Adipocyte (in vitro differentiated cells): Measurements from ENCODE around the gene RGS12.
"Not testable (repeated sequence)": the region's sequence is repeated elsewhere in the genome, so short reads cannot be mapped to it uniquely, and the experiment has no call there.

Experiments used
- DNase-seq: peaks from one replicate; pipeline ENCODE4 v3.0.0-alpha.2; 2015; ENCODE audit warnings: low read depth
- H3K27me3 ChIP-seq: replicated peaks from 2 replicates; pipeline ENCODE4 v1.7.0; 2013; ENCODE audit warnings: mild to moderate bottlenecking, low read length, moderate library complexity; ENCODE audit not compliant: control insufficient read depth, insufficient read depth
- H3K36me3 ChIP-seq: 2 replicates; pipeline ENCODE4 v1.7.0; 2013; ENCODE audit warnings: low read length, mild to moderate bottlenecking, moderate library complexity; ENCODE audit not compliant: control insufficient read depth, insufficient read depth, severe bottlenecking
- H3K4me1 ChIP-seq: 2 replicates; pipeline ENCODE4 v1.7.0; 2013; ENCODE audit warnings: mild to moderate bottlenecking, low read length, moderate library complexity; ENCODE audit not compliant: control insufficient read depth, insufficient read depth
- H3K4me3 ChIP-seq: 2 replicates; pipeline ENCODE4 v1.7.0; 2013; ENCODE audit warnings: mild to moderate bottlenecking, low read length, moderate library complexity
- H3K9ac ChIP-seq: 2 replicates; pipeline ENCODE4 v1.7.0; 2013; ENCODE audit warnings: mild to moderate bottlenecking, low read length, moderate library complexity
- H3K9me3 ChIP-seq: 2 replicates; pipeline ENCODE4 v1.7.0; 2013; ENCODE audit warnings: mild to moderate bottlenecking, low read length, moderate library complexity; ENCODE audit not compliant: control insufficient read depth

RGS12 gene

GRCh38 chr4:3293401-3294391 is 875 bp downstream of the RGS12 start:
- Histone ChIP-seq H3K9me3 (no peaks in the 10 kb centered on the region), H3K27me3 (peaks cover 5% of the 10 kb centered on the region), H3K9ac (peak overlapping the region; percentile 95), H3K4me1 (peaks cover 12% of the 10 kb centered on the region), H3K4me3 (peak overlapping the region; percentile 88), H3K36me3 (no peaks in the 10 kb centered on the region)
- DNase-seq: peak; percentile 14

- Histone ChIP-seq H3K4me3 (peak overlapping the region; percentile 88), H3K9me3 (no peaks in the 10 kb centered on the region), H3K36me3 (no peaks in the 10 kb centered on the region), H3K27me3 (no peaks in the 10 kb centered on the region), H3K9ac (peak overlapping the region; percentile 95), H3K4me1 (peaks cover 17% of the 10 kb centered on the region)
- DNase-seq: no peak
Measured at GRCh38 chr4:3294401-3295241, 1.8 kb downstream of the RGS12 start.

- no peaks in the 10 kb centered on the region for H3K27me3 ChIP-seq
- H3K9ac ChIP-seq: no peak overlapping the region
- DNase-seq: no peak
- H3K4me3 ChIP-seq: no peak overlapping the region
- no peaks in the 10 kb centered on the region for H3K36me3 ChIP-seq
- H3K9me3 ChIP-seq: no peaks in the 10 kb centered on the region
- peaks cover 17% of the 10 kb centered on the region for H3K4me1 ChIP-seq
Measured at GRCh38 chr4:3295837-3296624, 3.2 kb downstream of the RGS12 start.

- no peak overlapping the region for H3K9ac ChIP-seq
- H3K4me3 ChIP-seq: no peak overlapping the region
- peaks cover 13% of the 10 kb centered on the region for H3K4me1 ChIP-seq
- no peaks in the 10 kb centered on the region for H3K27me3 ChIP-seq
- H3K36me3 ChIP-seq: no peaks in the 10 kb centered on the region
- H3K9me3 ChIP-seq: no peaks in the 10 kb centered on the region
- no peak for DNase-seq
Measured at GRCh38 chr4:3296651-3297050, 3.8 kb downstream of the RGS12 start.

- Histone ChIP-seq H3K27me3 (no peaks in the 10 kb centered on the region), H3K4me3 (no peak overlapping the region), H3K4me1 (peaks cover 11% of the 10 kb centered on the region), H3K9me3 (no peaks in the 10 kb centered on the region), H3K36me3 (no peaks in the 10 kb centered on the region), H3K9ac (no peak overlapping the region)
- no peak for DNase-seq
Measured at GRCh38 chr4:3297066-3297859, 4.4 kb downstream of the RGS12 start.

GRCh38 chr4:3299122-3299975 is 6.5 kb downstream of the RGS12 start:
- no peak for DNase-seq
- no peaks in the 10 kb centered on the region for H3K27me3 ChIP-seq
- no peak overlapping the region for H3K4me3 ChIP-seq
- no peaks in the 10 kb centered on the region for H3K9me3 ChIP-seq
- peaks cover 5% of the 10 kb centered on the region for H3K4me1 ChIP-seq
- H3K9ac ChIP-seq: no peak overlapping the region
- H3K36me3 ChIP-seq: no peaks in the 10 kb centered on the region

- Histone ChIP-seq H3K4me1 (peaks cover 13% of the 10 kb centered on the region), H3K9ac (no peak overlapping the region), H3K27me3 (no peaks in the 10 kb centered on the region), H3K36me3 (no peaks in the 10 kb centered on the region), H3K9me3 (no peaks in the 10 kb centered on the region), H3K4me3 (no peak overlapping the region)
- DNase-seq: no peak
Measured at GRCh38 chr4:3299976-3300671, 7.3 kb downstream of the RGS12 start.

GRCh38 chr4:3300882-3301281 is 8.1 kb downstream of the RGS12 start:
- H3K9ac ChIP-seq, H3K27me3 ChIP-seq: not testable (repeated sequence)
- peaks cover 20% of the 10 kb centered on the region for H3K4me1 ChIP-seq

GRCh38 chr4:3301450-3302172 is 8.8 kb downstream of the RGS12 start:
- Histone ChIP-seq H3K9ac (no peak overlapping the region), H3K4me3 (no peak overlapping the region), H3K27me3 (no peaks in the 10 kb centered on the region), H3K36me3 (no peaks in the 10 kb centered on the region), H3K9me3 (no peaks in the 10 kb centered on the region), H3K4me1 (peaks cover 22% of the 10 kb centered on the region)
- DNase-seq: no peak

More at GRCh38 chr4:3300882-3301281, 8.1 kb downstream of the RGS12 start:
- DNase-seq, H3K9me3 ChIP-seq, H3K36me3 ChIP-seq, H3K4me3 ChIP-seq: not testable (repeated sequence)
